ENCODE results near the gene ACLY. TPM values are rescaled to one million over a fixed set of nuclear protein-coding genes. Genes with fewer than 3 reads are reported as not detected.
A peak's percentile ranks its signal among the peaks of the same experiment; 100 is the strongest.

Gene ACLY
- 10 to 100 TPM; 40.5 to 81.9 (median 72.9) TPM for total RNA-seq

DNA sequence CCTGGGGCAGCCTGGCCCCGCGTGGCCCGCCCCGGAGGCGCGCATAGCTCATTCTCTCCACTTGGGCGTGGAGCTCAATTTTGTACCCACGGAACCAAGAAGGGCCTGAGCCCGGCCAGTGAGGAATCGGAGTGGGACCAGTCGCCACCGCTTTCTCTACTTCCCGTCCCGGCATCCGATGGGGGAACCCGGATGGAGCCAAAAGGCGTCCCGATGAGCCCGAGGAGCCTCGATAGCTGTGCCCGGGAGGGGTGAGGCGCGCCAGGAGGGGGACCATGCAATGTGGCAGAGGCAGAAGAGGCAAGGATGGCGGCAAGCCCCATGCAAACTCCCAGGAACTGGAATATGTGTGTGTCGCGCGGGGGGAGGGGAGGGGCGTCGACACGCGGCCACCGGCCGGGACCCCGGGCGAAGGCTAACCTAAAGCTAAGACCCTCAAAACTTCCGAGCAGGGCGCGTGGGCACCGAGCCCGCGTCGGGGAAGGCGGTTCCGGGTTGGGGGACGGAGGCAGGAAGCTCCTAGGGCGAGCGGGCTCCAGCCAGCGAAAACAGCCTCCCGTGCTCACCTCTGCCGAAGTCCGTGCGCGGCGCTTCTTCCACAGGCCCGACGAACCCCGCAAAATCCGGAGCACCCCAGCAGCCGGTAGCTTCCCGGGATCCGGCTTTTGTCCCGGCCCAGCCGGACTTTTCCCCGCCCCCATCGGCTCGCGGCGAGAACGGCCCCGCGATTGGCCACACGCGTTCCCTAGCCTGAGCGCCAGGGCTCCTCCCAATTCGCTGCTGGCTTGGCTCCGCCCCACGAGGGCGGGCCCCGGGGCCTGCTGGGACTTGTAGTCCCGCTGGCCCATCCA, at the start of gene ACLY:
TSS of gene ACLY (minus strand) at position 638 of the 851 bp plus-strand sequence. CDS start 5,078 bp downstream, outside the sequence.
- peaks cover 46% of the 10 kb centered on the region for H3K4me1 ChIP-seq

DNA sequence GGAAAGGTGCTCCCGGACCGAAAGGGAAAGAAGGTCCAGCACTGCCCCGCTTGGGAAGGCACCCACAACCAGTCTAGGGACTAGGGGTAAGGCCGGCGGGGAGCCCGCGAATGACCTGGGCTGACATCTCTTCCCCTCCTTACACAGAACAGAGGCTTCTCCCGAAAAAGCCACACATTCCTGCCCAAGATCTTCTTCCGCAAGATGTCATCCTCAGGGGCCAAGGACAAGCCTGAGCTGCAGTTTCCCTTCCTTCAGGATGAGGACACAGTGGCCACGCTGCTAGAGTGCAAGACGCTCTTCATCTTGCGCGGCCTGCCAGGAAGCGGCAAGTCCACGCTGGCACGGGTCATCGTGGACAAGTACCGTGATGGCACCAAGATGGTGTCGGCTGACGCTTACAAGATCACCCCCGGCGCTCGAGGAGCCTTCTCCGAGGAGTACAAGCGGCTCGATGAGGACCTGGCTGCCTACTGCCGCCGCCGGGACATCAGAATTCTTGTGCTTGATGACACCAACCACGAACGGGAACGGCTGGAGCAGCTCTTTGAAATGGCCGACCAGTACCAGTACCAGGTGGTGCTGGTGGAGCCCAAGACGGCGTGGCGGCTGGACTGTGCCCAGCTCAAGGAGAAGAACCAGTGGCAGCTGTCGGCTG, 49.3 kb upstream of the ACLY start:
- H3K36me3 ChIP-seq = peaks cover 36% of the 10 kb centered on the region
- 83% methylated on average over 35 of the region's 37 CpGs for WGBS
- TF ChIP-seq POLR2A (IDR thresholded peaks at IDR 0.05) = no peak
- TF ChIP-seq EP300 (IDR thresholded peaks at IDR 0.05) = no peak
- TF ChIP-seq, protein P1, sequence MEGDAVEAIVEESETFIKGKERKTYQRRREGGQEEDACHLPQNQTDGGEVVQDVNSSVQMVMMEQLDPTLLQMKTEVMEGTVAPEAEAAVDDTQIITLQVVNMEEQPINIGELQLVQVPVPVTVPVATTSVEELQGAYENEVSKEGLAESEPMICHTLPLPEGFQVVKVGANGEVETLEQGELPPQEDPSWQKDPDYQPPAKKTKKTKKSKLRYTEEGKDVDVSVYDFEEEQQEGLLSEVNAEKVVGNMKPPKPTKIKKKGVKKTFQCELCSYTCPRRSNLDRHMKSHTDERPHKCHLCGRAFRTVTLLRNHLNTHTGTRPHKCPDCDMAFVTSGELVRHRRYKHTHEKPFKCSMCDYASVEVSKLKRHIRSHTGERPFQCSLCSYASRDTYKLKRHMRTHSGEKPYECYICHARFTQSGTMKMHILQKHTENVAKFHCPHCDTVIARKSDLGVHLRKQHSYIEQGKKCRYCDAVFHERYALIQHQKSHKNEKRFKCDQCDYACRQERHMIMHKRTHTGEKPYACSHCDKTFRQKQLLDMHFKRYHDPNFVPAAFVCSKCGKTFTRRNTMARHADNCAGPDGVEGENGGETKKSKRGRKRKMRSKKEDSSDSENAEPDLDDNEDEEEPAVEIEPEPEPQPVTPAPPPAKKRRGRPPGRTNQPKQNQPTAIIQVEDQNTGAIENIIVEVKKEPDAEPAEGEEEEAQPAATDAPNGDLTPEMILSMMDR (IDR thresholded peaks at IDR 0.05) = no peak
- no peak for TF ChIP-seq POLR2AphosphoS5 (IDR thresholded peaks at IDR 0.05)

More for the DNA sequence above, at the start of gene ACLY:
- Histone ChIP-seq H3K27ac (peak within 1 kb of the TSS; percentile 84), H3K9me3 (no peaks in the 10 kb centered on the region), H3K27me3 (no peaks in the 10 kb centered on the region), H3K4me3 (peak within 1 kb of the TSS; percentile 70), H3K36me3 (peaks cover 2% of the 10 kb centered on the region)
- DNase-seq (ENCODE audit: low spot score in 2 of 2) = peak; percentile 97 to 98
- TF ChIP-seq POLR2AphosphoS5 (IDR thresholded peaks at IDR 0.05) = peak in 2 of 3 donors; percentile 32 to 35
- peak in 1 of 2 donors; percentile 53 for TF ChIP-seq POLR2A (IDR thresholded peaks at IDR 0.05)
- TF ChIP-seq, protein P1 (IDR thresholded peaks at IDR 0.05) = no peak
- no peak for TF ChIP-seq EP300 (IDR thresholded peaks at IDR 0.05)
- under 1% methylated on average over 17 of the region's 80 CpGs for WGBS

GRCh38 chr17:41967141-41967920, 48.6 kb upstream of the ACLY start:
- 14% methylated on average over 23 of the region's 39 CpGs for WGBS
- H3K27me3 ChIP-seq = no peaks in the 10 kb centered on the region
- H3K4me1 ChIP-seq = peaks cover 64% of the 10 kb centered on the region
- no peak for TF ChIP-seq EP300 (IDR thresholded peaks at IDR 0.05)
- peak in 1 of 2 donors; percentile 69 for DNase-seq (ENCODE audit: low spot score in 2 of 2)
- peaks cover 28% of the 10 kb centered on the region for H3K36me3 ChIP-seq
- H3K9me3 ChIP-seq = no peaks in the 10 kb centered on the region
- peak overlapping the region; percentile 93 for H3K4me3 ChIP-seq
- H3K27ac ChIP-seq = peak overlapping the region; percentile 89

More for the DNA sequence above, 49.3 kb upstream of the ACLY start:
- Histone ChIP-seq H3K9me3 (no peaks in the 10 kb centered on the region), H3K4me1 (peaks cover 71% of the 10 kb centered on the region), H3K27me3 (no peaks in the 10 kb centered on the region), H3K27ac (peak overlapping the region; percentile 89), H3K4me3 (peak overlapping the region; percentile 93)
- DNase-seq (ENCODE audit: low spot score in 2 of 2) = no peak

- DNase-seq (ENCODE audit: low spot score in 2 of 2) = peak; percentile 92 to 95
- TF ChIP-seq, protein P1 (IDR thresholded peaks at IDR 0.05) = no peak
- TF ChIP-seq POLR2A (IDR thresholded peaks at IDR 0.05) (peak in 1 of 2 donors; percentile 76), POLR2AphosphoS5 (IDR thresholded peaks at IDR 0.05) (peak in 1 of 3 donors; percentile 55)
- H3K4me3 ChIP-seq = peak within 1 kb of the TSS; percentile 93
- H3K27me3 ChIP-seq = no peaks in the 10 kb centered on the region
- WGBS = 2% methylated on average over 20 of the region's 71 CpGs
- H3K27ac ChIP-seq = peak within 1 kb of the TSS; percentile 89
- peaks cover 21% of the 10 kb centered on the region for H3K36me3 ChIP-seq
- no peaks in the 10 kb centered on the region for H3K9me3 ChIP-seq
- peaks cover 57% of the 10 kb centered on the region for H3K4me1 ChIP-seq
These were observed 47.9 kb upstream of the ACLY start, which contains the start of gene CNP for GRCh38 chr17:41966463-41967140. CNP (plus strand) TSS chr17:41966795; CDS start chr17:41966885, 90 bp downstream.

All from suprapubic skin (tissue), 4 donors.